Pancreas (tissue), 10 donors: ENCODE results near the gene ACOX1. TPM values are rescaled to one million over a fixed set of nuclear protein-coding genes. Genes with fewer than 3 reads are reported as not detected.
A peak's percentile ranks its signal among the peaks of the same experiment; 100 is the strongest.

ENCODE experiments used
- ATAC-seq, 4 donors: fragments of 200-7000 bp; cut with Tn5 transposase; one replicate each; pipeline versions ENCODE4 v1.8.0 to v1.9.1; 2020; ENCODE audit warnings: mild to moderate bottlenecking in 4 of 4, moderate library complexity in 4 of 4
- DNase-seq, 6 donors: peaks; one replicate each; pipeline ENCODE4 v3.0.0-alpha.2; 2020
- FAIRE-seq: peaks from 2 replicates; lab custom pipeline; 2012; peaks lifted over from hg19 to GRCh38; lab: Jason Lieb, UNC
- H3K27ac ChIP-seq, 4 donors: fragments of 200-600 bp; sonication (generic); 1 replicate in 3 of 4; 2 replicates in 1 of 4; pipeline versions ENCODE4 v1.5.0 to v1.8.0; 2020
- H3K27me3 ChIP-seq, 4 donors: fragments of 200-600 bp; one replicate each; pipeline ENCODE4 v1.8.0; 2021
- H3K36me3 ChIP-seq, 3 donors: fragments of 200-600 bp; sonication (generic) in 1 of 3; one replicate each; pipeline versions ENCODE4 v1.5.0 to v1.8.0; 2020 to 2021
- H3K4me1 ChIP-seq, 3 donors: fragments of 200-600 bp; one replicate each; pipeline ENCODE4 v1.8.0; 2021
- H3K4me3 ChIP-seq, 4 donors: fragments of 200-600 bp; sonication (generic) in 2 of 4; one replicate each; pipeline versions ENCODE4 v1.5.0 to v1.8.0; 2020 to 2021
- H3K9me3 ChIP-seq, 4 donors: fragments of 200-600 bp; one replicate each; pipeline ENCODE4 v1.8.0; 2021
- CTCF ChIP-seq, 4 donors: fragments of 200-600 bp; sonication (generic) in 3 of 4; IDR thresholded peaks; one replicate each; pipeline versions ENCODE4 v1.5.0 to v1.8.0; 2021; ENCODE audit warnings: antibody characterized with exemption in 4 of 4
- WGBS, 2 donors: extraction: QIAGEN DNeasy Blood & Tissue Kit; methylation state at CpG; one replicate each; pipeline ENCODE4 v1.1.7; 2013; 5-methylcytosine and 5-hydroxymethylcytosine counted together
- intact Hi-C, 3 donors: fragments of 100-400 bp; cut with DNase I; formaldehyde crosslinking; loops; one replicate each; pipeline versions ENCODE4 v1.11.1 to v1.14.2; 2022
- polyA plus RNA-seq, 2 donors: library from polyadenylated mRNA; stranded (reverse); fragments of 200-250 nt; gene quantifications; one replicate each; pipeline ENCODE4 v1.2.3, GENCODE V29; 2013
- total RNA-seq, 6 donors: library from RNA; stranded (reverse); fragmentation: NEBNext Ultra II Directional in 4 of 6; extraction: Animal tissue kit (Norgen Biotek cat#: 25700) in 4 of 6; gene quantifications; one replicate each; pipeline versions ENCODE4 v1.2.1 to v1.2.4, GENCODE V29; 2021 to 2023
- donor health status: healthy with polysubstance abuse.
- donor health status: DM: no; HTN: no; CAD: no; lungs with moderate emphysema.
- donor health status: DM: no; HTN: no; CAD: no.
- donor health status: control.
- donor health status: control.
- donor health status: Bipolar disorder and iron deficiency.
- donor health status: DM: yes; HTN: yes; CAD: no.
- donor health status: DM: no; HTN: no; CAD: no.
- donor health status: DM: no; HTN: no; CAD: no.
- donor health status: DM: yes; HTN: yes; CAD: no.

ACOX1 gene
- total and polyA plus RNA-seq, 8 donors = 16.3 to 74.2 (median 57.5) TPM

- TF ChIP-seq CTCF (IDR thresholded peaks at IDR 0.05) = no peak
- ATAC-seq = no peak
- Histone ChIP-seq H3K36me3 (no peaks in the 10 kb centered on the region), H3K27me3 (no peaks in the 10 kb centered on the region), H3K4me3 (no peak overlapping the region), H3K9me3 (no peaks in the 10 kb centered on the region), H3K27ac (no peak overlapping the region), H3K4me1 (no peaks in the 10 kb centered on the region)
- intact Hi-C loops = no loop called here
- FAIRE-seq = no peak
- no peak for DNase-seq
- WGBS, 2 donors = 85 to 87% methylated on average over 9 of the region's 9 CpGs
Observed at GRCh38 chr17:76024353-76024752, 45.4 kb upstream of the ACOX1 start.

GRCh38 chr17:76023900-76024237 lies 44.9 kb upstream of the ACOX1 start:
- no peak for TF ChIP-seq CTCF (IDR thresholded peaks at IDR 0.05)
- intact Hi-C loops = no loop called here
- Histone ChIP-seq H3K36me3 (no peaks in the 10 kb centered on the region), H3K9me3 (no peaks in the 10 kb centered on the region), H3K27ac (no peak overlapping the region), H3K4me1 (no peaks in the 10 kb centered on the region), H3K4me3 (no peak overlapping the region), H3K27me3 (no peaks in the 10 kb centered on the region)
- DNase-seq (peak in 1 of 6 donors; percentile 55), FAIRE-seq (no peak), ATAC-seq (no peak)
- 84 to 91% methylated on average over 8 to 9 of the region's 9 CpGs for WGBS, 2 donors

GRCh38 chr17:76022973-76023899 lies 44.3 kb upstream of the ACOX1 start:
- 87 to 92% methylated on average over 27 to 28 of the region's 28 CpGs for WGBS, 2 donors
- intact Hi-C loops = no loop called here

GRCh38 chr17:76022285-76022684 lies 43.3 kb upstream of the ACOX1 start:
- Histone ChIP-seq H3K9me3 (no peaks in the 10 kb centered on the region), H3K4me1 (no peaks in the 10 kb centered on the region), H3K4me3 (no peak overlapping the region), H3K27ac (no peak overlapping the region), H3K36me3 (no peaks in the 10 kb centered on the region), H3K27me3 (no peaks in the 10 kb centered on the region)
- DNase-seq (peak in 1 of 6 donors; percentile 62), FAIRE-seq (no peak), ATAC-seq (no peak)
- WGBS, 2 donors = 83 to 84% methylated on average over 24 of the region's 24 CpGs
- TF ChIP-seq CTCF (IDR thresholded peaks at IDR 0.05) = no peak
- intact Hi-C loops = no loop called here

More at GRCh38 chr17:76022973-76023899, 44.3 kb upstream of the ACOX1 start:
- no peaks in the 10 kb centered on the region for H3K4me1 ChIP-seq
- ATAC-seq (no peak), FAIRE-seq (no peak), DNase-seq (peak in 1 of 6 donors; percentile 61)
- no peaks in the 10 kb centered on the region for H3K36me3 ChIP-seq
- no peaks in the 10 kb centered on the region for H3K27me3 ChIP-seq
- no peak overlapping the region for H3K4me3 ChIP-seq
- no peak overlapping the region for H3K27ac ChIP-seq
- no peaks in the 10 kb centered on the region for H3K9me3 ChIP-seq
- no peak for TF ChIP-seq CTCF (IDR thresholded peaks at IDR 0.05)
